ENCODE results near the gene CASP8AP2.
"Not testable (repeated sequence)": the region's sequence is repeated elsewhere in the genome, so short reads cannot be mapped to it uniquely, and the experiment has no call there.

The CASP8AP2 gene

DNA sequence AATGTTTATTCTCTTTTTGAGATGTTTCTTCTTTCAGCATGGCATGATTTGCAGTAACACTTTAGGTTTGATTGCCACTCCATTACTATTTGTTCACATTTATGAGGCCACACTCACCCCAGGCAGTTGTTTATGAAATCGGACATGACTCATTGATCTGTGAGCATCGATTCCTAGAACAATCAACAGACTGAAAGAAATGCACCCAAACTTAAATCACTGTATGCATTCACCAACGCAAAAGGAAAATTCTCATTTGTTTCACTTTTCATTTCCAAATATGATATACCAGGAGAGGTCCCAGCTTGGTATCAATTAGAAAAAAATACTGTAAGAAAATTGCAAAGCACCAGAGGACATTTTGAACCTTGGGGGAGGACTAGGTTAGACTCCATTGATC, 59.2 kb downstream of the CASP8AP2 start:
- no peak for DNase-seq

DNA sequence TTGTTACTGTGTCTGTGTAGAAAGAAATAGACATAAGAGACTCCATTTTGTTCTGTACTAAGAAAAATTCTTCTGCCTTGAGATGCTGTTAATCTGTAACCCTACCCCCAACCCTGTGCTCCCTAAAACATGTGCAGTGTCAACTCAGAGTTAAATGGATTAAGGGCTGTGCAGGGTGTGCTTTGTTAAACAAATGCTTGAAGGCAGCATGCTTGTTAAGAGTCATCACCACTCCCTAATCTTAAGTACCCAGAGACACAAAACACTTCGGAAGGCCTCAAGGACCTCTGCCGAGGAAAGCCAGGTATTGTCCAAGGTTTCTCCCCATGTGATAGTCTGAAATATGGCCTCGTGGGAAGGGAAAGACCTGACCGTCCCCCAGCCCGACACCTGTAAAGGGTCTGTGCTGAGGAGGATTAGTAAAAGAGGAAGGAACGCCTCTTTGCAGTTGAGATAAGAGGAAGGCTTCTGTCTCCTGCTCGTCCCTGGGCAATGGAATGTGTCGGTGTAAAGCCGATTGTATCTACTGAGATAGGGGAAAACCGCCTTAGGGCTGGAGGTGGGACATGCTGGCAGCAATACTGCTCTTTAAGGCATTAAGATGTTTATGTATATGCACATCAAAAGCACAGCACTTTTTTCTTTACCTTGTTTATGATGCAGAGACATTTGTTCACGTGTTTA, 61.3 kb downstream of the CASP8AP2 start:
- not testable (repeated sequence) for DNase-seq

- DNase-seq = not testable (repeated sequence)
These were observed 62.9 kb downstream of the CASP8AP2 start for GRCh38 chr6:89892577-89892976.

- DNase-seq = no peak
These were observed 64.5 kb downstream of the CASP8AP2 start, which contains the start of gene GJA10 for GRCh38 chr6:89894169-89894568. Gene GJA10, plus strand, starts transcription at chr6:89894469. Its CDS starts 0 bp downstream, at chr6:89894469.

- no peak for DNase-seq
These were observed 65.7 kb downstream of the CASP8AP2 start for GRCh38 chr6:89895276-89895874.

- DNase-seq = not testable (repeated sequence)
These were observed 80.6 kb downstream of the CASP8AP2 start for GRCh38 chr6:89910001-89910901.

DNA sequence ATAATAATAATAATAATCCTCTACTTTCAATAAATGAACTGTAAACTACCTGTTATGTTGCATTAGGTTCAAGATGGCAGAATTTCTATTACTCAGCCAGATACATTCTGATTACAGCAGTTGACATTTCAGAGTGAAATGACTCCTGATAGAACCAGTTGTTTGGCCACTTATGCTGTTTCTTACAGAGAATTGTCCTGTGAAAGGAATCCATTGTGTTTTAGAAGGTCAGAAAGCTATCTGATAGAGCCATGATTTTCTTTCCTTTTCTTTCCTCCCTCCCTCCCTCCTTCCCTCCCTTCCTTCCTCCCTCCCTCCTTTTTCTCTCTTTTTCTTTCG, 81.2 kb downstream of the CASP8AP2 start:
- DNase-seq = no peak

- DNase-seq = no peak
These were observed 86.6 kb downstream of the CASP8AP2 start for GRCh38 chr6:89916136-89916920.

- no peak for DNase-seq
These were observed 87.5 kb downstream of the CASP8AP2 start for GRCh38 chr6:89917216-89917615.

DNA sequence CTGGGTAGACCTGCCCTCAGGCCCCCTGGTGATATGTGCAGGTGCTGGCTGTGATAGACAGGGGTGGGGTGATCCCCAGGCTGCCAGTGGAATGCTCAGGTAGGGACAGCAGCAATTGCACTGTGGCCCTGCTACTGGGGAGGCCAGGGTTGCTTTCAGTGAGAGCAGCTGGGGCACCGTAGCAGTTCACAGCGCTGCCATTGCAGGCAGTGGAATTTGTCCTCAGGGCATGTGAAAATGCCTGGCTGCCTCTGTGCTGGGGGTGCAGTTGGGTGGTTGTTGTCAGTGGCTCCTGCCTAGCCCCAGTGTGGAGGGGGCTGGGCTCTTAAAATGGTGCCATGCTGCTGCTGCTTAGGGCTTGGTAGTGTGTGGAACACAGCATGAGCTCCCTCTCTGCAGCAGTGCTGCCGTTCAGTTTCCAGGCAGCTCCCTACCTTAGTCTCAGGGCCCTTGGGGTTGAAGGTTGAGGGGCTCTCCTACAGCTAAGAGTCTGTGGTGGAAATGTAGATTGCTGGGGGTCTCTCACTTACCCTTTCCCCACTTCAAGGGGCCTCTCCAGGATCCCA, 88.2 kb downstream of the CASP8AP2 start:
- DNase-seq = no peak

All from CD4-positive, alpha-beta T cell treated with Interleukin-17A for 1 hour (primary cell).